Brain pericyte (primary cell): ENCODE measurements around the gene ERC2.

Source experiments
- DNase-seq: peaks from one replicate; pipeline ENCODE4 v3.0.0-alpha.2; 2012; ENCODE audit warnings: low read depth, low spot score

ERC2 gene

DNA sequence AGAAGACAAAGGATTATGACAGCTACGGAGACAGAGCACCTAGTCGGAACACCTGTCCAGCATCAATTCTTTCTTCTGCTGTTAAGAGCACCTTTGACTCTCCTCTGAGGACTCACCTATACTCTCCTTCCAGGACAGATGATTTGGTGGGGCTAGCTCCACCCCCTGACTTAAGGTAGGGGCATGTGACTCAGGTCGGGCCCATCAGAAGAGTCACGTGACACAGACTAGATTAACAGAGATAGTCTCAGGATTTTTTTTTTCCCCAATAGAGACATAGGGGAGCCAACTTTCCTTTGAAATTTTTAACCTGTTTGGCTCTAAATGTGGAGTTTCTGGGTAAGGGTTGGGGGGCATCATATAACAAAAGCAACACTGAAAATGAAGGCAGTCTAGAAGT lies 969.7 kb downstream of the ERC2 start:
- DNase-seq = no peak

DNA sequence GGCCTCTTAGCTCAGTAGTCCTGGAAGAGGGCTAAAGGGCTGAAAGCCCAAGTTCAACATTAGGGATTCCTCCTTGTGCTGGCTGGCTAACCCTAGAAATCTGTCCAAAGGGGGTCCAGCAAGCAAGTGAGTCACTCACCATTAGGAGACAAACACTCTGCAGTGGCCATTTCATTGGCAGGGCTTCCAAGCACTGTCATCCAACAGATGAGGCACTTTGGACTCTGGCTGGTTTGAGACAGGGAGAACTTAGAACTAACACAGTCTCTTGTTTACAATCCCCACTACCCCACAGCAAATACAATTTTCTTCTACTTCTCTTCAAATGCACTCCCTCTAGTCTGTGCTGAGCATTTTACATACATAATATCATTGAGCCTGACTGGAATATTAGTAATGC lies 971.0 kb downstream of the ERC2 start:
- no peak for DNase-seq

- DNase-seq = no peak
These were observed 973.3 kb downstream of the ERC2 start for GRCh38 chr3:55494976-55495375.

GRCh38 chr3:55492976-55493375 lies 975.3 kb downstream of the ERC2 start:
- no peak for DNase-seq

- no peak for DNase-seq
These were observed 976.9 kb downstream of the ERC2 start for GRCh38 chr3:55491296-55491816.

GRCh38 chr3:55490276-55490913 lies 977.9 kb downstream of the ERC2 start:
- DNase-seq = no peak

GRCh38 chr3:55489798-55490132 lies 978.5 kb downstream of the ERC2 start:
- no peak for DNase-seq

- DNase-seq = no peak
These were observed 979.7 kb downstream of the ERC2 start for GRCh38 chr3:55488398-55489055.

DNA sequence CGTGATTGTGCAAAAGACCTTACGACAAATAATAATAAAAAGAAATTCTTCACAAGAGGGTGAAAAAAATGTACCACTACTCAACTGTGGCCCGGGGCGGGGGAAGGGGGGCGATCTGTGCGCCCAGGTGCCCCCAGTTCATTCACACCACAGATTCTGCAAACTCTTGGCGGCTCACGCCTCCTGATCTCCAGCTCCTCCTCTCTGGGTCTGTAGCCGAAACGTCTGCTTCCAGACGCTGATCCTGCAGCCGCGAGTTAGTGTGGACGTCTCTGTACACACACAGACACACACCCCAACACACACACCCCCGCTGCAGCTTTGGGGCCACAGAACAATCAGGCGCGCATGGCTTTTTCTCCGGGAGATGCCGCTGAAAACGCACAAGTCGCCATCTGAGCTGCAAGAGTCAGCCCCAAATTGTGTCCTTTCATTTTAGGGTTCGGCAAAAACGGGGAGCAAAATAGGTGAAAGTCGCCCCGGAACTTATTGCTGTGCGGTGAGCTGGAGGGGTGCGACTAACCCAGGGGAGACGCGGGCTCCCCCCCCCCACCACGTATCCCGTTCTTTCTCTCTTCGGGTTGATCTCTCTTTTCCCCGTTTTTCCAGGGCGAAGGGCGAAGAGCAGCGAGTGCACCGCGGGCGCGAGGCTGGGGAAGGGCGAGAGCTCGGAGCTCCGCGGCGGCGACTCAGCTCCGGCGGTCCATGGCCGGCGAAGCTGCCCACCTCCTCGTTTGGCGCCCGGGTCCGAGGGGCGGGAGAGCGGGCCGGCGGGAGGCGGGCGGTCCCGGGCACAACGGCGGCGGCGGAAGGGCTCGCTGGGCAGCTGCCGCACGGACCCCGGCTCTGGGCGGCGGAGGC lies 980.7 kb downstream of the ERC2 start:
- no peak for DNase-seq

- no peak for DNase-seq
These were observed 981.3 kb downstream of the ERC2 start, which contains the start of gene WNT5A for GRCh38 chr3:55486857-55487380. WNT5A (minus strand) TSS chr3:55487306; CDS start chr3:55486985, 321 bp downstream.

DNA sequence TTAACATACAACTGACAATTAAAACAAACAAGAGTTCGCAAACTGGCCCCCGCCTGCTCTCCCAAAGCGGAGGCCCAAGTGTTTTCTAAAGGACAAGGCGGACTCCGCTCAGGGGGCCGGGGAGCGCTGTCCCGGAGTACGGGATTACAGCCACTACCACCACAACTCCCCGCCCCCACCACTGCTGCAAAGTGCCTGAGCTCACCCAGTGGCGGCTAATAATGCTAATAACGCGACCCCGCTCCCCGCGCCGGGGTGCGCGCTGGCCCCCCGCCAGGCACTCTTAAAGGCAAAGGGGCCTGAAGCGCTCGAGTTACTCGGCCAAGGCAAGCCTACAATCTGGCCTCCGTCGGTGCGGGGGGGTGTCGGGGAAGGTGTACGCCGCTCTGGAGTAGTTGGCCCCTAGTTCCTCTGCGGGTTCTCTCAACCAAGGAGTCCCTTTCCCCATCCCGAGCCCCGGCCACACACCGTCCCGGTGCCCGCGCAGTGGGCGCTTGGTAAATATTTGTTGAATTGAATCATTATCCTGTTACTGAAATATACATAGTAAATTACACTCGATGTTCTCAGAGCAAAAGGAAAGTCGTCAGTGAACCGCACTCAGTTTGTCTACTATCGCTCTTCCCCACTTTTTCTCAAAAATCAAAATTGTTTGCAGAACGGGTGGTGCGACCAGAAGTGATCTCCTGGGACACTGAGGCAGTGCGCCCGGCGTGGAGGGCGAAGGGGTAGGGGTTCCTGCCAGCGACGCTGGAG lies 982.0 kb downstream of the ERC2 start:
- no peak for DNase-seq

DNA sequence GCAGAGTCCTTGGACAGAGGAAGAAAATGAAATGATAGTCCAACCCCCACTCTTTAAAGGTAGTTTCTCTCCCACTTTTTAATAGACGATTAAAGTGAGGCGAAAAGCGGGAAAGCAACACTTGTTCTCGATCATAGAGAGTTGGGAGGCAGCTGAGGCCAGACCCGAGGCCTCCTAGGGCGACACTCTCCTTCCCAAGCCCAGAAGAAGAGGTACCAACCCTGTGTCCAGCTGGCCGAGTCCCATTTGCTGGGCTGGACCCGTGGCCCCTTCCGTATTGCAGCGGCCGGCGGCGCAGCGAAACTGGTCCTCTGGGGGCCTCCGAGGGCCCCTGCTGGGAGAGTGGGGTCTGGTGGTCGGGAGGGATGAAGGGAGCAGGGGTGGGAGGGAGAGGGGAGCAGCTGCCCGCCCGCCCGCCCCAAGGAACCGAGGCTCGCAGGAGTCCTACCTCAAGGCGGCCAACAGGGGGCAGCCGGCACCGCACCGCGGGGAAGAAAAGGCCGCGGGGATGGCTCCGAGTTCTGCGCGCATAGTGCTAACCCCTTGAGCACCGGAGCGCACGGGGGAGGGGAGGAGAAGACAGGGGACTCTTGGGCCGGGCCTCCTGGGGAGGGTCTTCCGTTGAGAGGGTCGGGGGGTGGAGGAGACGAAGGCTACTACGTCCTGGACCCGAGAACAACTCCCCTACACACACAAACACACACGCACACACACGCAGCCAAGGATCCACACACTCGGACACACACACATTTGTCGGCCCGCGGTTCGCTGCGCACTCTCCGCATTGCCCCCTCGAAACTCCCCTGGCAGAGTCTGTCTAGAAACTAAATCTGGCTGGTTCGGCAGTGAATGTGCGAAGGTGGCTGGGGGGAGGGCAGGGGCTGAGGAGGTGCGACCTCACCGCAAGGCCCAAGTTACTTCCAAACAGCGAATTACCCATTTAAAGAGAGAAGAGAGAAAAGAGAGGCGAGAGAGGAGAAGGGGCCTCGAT lies 983.2 kb downstream of the ERC2 start:
- no peak for DNase-seq

GRCh38 chr3:55484191-55484689 lies 984.0 kb downstream of the ERC2 start:
- DNase-seq = no peak

GRCh38 chr3:55483196-55484095 lies 984.8 kb downstream of the ERC2 start:
- no peak for DNase-seq

DNA sequence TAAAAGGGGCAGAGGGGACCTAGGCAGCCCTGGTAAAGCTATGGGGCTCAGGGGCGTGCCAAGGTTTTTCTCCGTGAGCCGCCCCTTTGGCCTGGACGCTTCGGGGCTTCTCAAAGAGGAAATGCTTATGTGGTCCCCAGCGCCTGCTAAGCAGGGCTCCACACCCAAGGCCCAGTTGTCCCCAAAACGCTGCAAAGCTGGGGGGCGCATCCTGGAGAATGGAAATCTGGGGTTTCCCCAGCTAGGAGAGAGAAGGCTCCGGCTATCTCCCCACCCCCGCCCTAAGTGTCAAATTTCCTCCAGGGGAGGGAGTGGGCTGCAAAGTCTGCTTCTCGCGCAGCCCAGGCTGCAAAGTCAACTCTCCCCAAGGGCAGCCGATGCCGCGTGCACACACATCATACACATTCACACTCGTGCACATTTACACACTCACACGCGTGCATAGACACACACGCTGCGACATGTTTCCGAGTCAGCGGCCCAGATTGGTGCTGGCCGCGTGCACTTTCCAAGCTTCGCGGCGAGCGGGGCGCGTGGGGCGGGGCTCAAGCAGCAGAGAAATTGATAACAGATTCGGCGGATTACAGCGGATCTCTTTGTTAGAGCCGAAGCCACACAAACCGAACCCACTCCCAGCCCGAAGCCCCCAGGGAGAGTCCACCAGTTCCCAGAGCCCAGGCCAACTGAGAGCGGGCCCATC lies 985.6 kb downstream of the ERC2 start:
- DNase-seq = no peak

GRCh38 chr3:55481744-55482495 lies 986.3 kb downstream of the ERC2 start:
- DNase-seq = no peak

- DNase-seq = no peak
These were observed 987.1 kb downstream of the ERC2 start for GRCh38 chr3:55480911-55481743.
